KOPT-K1 (cell line): ENCODE results near the gene TACR1.
"Not testable (repeated sequence)": the region's sequence is repeated elsewhere in the genome, so short reads cannot be mapped to it uniquely, and the experiment has no call there.

Experiments
- H3K27ac ChIP-seq: fragments of 200-600 bp; sonication (generic); 2 replicates; pipeline ENCODE4 v1.5.1; 2016; ENCODE audit warnings: antibody characterized with exemption, mild to moderate bottlenecking, low read depth, low read length; ENCODE audit not compliant: poor library complexity, severe bottlenecking
- H3K36me3 ChIP-seq: fragments of 200-600 bp; sonication (generic); 2 replicates; pipeline ENCODE4 v1.5.1; 2017; ENCODE audit warnings: antibody characterized with exemption, mild to moderate bottlenecking, low read length, moderate library complexity; ENCODE audit not compliant: insufficient read depth
- H3K9me3 ChIP-seq: fragments of 200-600 bp; sonication (generic); 2 replicates; pipeline ENCODE4 v1.5.1; 2017; ENCODE audit warnings: antibody characterized with exemption, low read length, mild to moderate bottlenecking; ENCODE audit not compliant: insufficient read depth, poor library complexity, severe bottlenecking

Gene TACR1

DNA sequence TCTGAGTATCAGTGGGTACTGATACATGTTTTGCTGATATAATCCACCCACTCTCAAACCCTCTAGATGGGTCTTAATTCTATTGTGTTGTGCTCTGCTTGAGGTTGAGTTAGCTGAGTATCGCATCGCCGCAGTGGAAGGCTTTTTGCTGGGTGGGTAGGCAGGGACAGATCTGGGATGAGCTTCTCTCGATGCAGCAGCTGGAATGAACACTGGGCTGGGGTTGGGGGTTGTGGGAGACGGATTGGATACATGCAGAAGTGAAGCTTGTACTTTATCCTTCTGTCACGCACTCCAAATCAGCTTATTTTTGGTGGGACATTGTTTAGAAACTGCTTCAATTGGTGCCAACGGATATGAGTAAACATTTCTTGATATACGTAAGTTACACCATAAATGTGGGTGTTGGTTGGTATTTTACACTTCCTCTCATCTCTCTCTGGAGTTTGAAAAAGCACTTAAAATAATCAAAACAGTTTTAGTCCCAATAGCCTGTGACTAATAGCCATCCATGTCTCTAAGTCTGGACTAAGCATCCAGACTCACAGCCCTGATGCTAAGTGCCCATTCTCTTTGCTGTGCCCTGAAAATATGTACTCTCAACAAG is 133.8 kb downstream of the TACR1 start:
- Histone ChIP-seq H3K36me3 (no peaks in the 10 kb centered on the region), H3K27ac (no peak overlapping the region)

GRCh38 chr2:75064691-75065396 is 134.5 kb downstream of the TACR1 start:
- Histone ChIP-seq H3K9me3 (no peaks in the 10 kb centered on the region), H3K36me3 (no peaks in the 10 kb centered on the region), H3K27ac (no peak overlapping the region)

More for the DNA sequence above, 133.8 kb downstream of the TACR1 start:
- H3K9me3 ChIP-seq, result no peaks in the 10 kb centered on the region

- Histone ChIP-seq H3K36me3 (no peaks in the 10 kb centered on the region), H3K9me3 (no peaks in the 10 kb centered on the region), H3K27ac (no peak overlapping the region)
These were observed 135.4 kb downstream of the TACR1 start for GRCh38 chr2:75063906-75064305.

GRCh38 chr2:75058427-75058826 is 140.9 kb downstream of the TACR1 start:
- H3K36me3 ChIP-seq, result no peaks in the 10 kb centered on the region
- no peak overlapping the region for H3K27ac ChIP-seq
- no peaks in the 10 kb centered on the region for H3K9me3 ChIP-seq

DNA sequence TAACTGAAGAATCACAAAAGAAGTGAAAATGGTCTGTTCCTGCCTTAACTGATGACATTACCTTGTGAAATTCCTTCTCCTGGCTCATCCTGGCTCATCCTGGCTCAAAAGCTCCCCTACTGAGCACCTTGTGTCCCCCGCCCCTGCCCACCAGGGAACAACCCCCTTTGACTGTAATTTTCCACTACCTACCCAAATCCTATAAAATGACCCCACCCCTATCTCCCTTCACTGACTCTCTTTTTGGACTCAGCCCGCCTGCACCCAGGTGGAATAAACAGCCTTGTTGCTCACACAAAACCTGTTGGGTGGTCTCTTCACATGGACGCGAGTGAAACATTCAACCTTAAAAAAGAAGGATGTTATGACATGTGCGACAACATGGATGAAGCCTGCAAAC is 142.2 kb downstream of the TACR1 start:
- not testable (repeated sequence) for H3K27ac ChIP-seq, H3K36me3 ChIP-seq, H3K9me3 ChIP-seq

GRCh38 chr2:75055820-75056675 is 143.3 kb downstream of the TACR1 start:
- no peaks in the 10 kb centered on the region for H3K9me3 ChIP-seq
- no peaks in the 10 kb centered on the region for H3K36me3 ChIP-seq
- no peak overlapping the region for H3K27ac ChIP-seq

GRCh38 chr2:75055142-75055819 is 144.0 kb downstream of the TACR1 start:
- H3K27ac ChIP-seq, result no peak overlapping the region
- H3K9me3 ChIP-seq, result no peaks in the 10 kb centered on the region
- no peaks in the 10 kb centered on the region for H3K36me3 ChIP-seq

- Histone ChIP-seq H3K27ac (no peak overlapping the region), H3K9me3 (no peaks in the 10 kb centered on the region), H3K36me3 (no peaks in the 10 kb centered on the region)
These were observed 145.0 kb downstream of the TACR1 start for GRCh38 chr2:75054296-75054695.

GRCh38 chr2:75053484-75054112 is 145.7 kb downstream of the TACR1 start:
- Histone ChIP-seq H3K9me3 (no peaks in the 10 kb centered on the region), H3K27ac (no peak overlapping the region), H3K36me3 (no peaks in the 10 kb centered on the region)

DNA sequence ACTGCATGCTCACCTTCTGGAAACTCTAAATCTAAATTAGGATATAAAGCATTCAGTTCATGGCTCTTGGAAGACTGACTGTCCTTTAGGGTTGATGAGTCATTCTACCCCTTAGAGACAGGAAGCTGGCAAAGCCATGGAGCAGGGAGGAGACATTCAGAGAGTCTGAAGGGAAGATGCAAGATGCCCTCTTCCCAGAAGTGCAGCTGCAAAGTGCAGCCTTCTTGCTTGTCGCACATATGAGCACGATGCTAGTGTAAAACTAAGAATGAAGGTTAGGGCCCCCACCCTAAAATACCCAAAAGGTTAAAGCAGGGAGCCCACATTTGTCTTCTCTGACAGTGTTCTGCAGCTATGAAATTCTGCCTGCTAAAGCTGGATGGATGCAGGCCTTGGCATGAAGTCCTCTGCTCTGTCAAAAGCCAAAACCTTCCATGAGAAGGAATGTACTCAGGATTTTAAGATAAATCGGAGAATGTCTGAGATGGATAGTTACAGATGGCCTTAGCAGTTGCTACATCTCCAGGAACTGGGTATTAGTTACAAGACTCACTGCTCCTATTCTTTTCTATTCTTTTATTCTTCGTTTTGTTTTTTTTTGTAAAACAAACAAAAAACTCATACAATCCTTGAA is 151.2 kb downstream of the TACR1 start:
- no peaks in the 10 kb centered on the region for H3K36me3 ChIP-seq
- no peaks in the 10 kb centered on the region for H3K9me3 ChIP-seq
- no peak overlapping the region for H3K27ac ChIP-seq

DNA sequence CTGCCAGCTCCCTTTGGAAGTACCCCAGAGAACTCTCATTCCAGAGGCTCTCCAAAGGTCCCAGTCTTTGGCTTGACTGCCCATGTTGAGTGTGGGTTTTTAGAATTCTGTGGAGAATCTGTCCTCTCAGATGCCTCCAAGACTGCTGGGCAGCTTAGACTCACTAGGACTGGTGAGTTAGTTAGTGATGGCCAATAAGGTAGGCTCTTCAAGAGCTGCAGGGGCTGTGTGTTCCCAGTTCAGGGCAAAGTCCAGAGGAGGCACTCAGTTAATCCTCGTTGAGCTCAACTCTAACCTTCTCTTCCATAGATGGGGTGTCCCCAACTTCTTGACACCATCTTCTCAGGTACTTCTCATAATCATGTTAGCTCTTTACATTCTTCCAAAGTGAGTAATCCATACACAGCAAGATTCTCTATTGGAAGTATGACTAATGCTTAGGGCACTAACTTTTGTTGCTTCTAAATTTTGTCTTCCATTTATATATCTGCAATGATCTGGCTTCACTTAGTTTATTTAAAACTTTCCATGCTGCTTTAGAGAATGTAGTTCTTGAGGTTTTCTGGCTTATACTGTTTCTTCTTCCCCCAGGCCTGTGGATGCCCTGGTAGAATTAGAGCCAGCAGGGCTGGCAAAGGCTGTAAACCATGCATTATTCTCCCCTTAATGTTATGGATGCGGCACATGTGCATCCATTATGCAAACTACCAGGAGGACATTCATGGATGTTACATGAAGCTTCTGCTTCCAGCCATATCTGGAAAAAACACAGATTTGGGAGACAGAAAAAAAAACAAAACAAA is 151.9 kb downstream of the TACR1 start:
- Histone ChIP-seq H3K27ac (no peak overlapping the region), H3K9me3 (no peaks in the 10 kb centered on the region), H3K36me3 (no peaks in the 10 kb centered on the region)

DNA sequence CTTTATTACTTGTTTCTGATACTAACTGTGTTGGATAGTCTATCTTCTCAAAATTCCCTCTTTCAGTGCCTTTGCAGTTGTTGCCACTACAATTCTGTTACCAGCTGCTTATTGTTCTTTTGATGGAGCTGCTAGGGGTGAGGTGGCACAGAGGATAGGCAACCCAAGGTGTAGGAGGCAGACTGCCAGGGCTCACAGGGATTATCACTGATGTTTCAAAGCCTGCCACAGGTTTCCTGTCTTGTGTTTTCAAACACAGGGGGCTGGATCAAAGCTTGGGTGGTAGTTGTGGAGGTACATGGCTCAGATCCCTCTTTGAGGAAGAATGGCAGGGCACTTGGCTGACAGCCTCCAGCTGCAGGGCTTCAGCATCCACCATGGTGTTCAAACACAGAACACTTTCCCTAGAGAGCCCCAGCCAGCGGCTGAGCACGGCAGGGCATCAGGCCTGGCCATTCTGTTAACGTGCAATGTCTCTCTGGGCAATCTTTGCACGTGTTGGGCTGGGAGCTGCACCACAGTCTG is 153.7 kb downstream of the TACR1 start:
- Histone ChIP-seq H3K27ac (no peak overlapping the region), H3K9me3 (no peaks in the 10 kb centered on the region), H3K36me3 (no peaks in the 10 kb centered on the region)

- Histone ChIP-seq H3K36me3 (no peaks in the 10 kb centered on the region), H3K9me3 (no peaks in the 10 kb centered on the region), H3K27ac (no peak overlapping the region)
These were observed 155.0 kb downstream of the TACR1 start for GRCh38 chr2:75044291-75044690.
